GM12878 (cell line): Measurements from ENCODE around the gene MPHOSPH9. TPM values are rescaled to one million over a fixed set of nuclear protein-coding genes. Genes with fewer than 3 reads are reported as not detected.

Source experiments
- ATAC-seq: fragments of 200-7000 bp; cut with Tn5 transposase; 3 replicates; pipeline ENCODE4 v1.9.1; 2020; ENCODE audit warnings: mild to moderate bottlenecking, moderate library complexity
- BruUV-seq: library from RNA; stranded (reverse); fragments of 400-500 nt; replicated peaks from 2 replicates; lab custom pipeline; 2021; lab: Mats Ljungman, UMichigan
- CTCF ChIA-PET: fragments of 300-600 bp; sonication (Branson Sonifier 250); formaldehyde crosslinking; extraction: SDS; loops from one replicate; lab custom pipeline; 2021; ENCODE audit warnings: inconsistent platforms; lab: Yijun Ruan, JAX
- POLR2A ChIA-PET: fragments of 350-600 bp; formaldehyde crosslinking; extraction: SDS; loops from one replicate; lab custom pipeline; 2021; ENCODE audit warnings: inconsistent platforms; lab: Charles Lee
- RAD21 ChIA-PET: fragments of 300-600 bp; sonication (Branson Sonifier 250); formaldehyde crosslinking; loops from one replicate; lab custom pipeline; 2023; ENCODE audit warnings: antibody characterized with exemption; ENCODE audit not compliant: unreplicated experiment; lab: Charles Lee
- SMC1A ChIA-PET: fragments of 300-600 bp; sonication (Branson Sonifier 250); formaldehyde crosslinking; loops from one replicate; lab custom pipeline; 2023; ENCODE audit not compliant: unreplicated experiment, uncharacterized antibody; lab: Charles Lee
- DNase-seq: peaks from one replicate; pipeline ENCODE4 v3.0.0-alpha.2; 2011; ENCODE audit warnings: low read depth, low spot score
- FAIRE-seq: peaks from 3 replicates; lab custom pipeline; 2011; peaks lifted over from hg19 to GRCh38; lab: Jason Lieb, UNC
- H2AFZ ChIP-seq: 2 replicates; pipeline ENCODE4 v1.6.0; 2011; ENCODE audit warnings: low read depth, low read length, control low read depth; ENCODE audit not compliant: control insufficient read depth
- H3K27ac ChIP-seq: 2 replicates; pipeline ENCODE4 v1.5.1; 2011; ENCODE audit warnings: control low read depth; ENCODE audit not compliant: control insufficient read depth, insufficient read depth
- H3K27me3 ChIP-seq, 2 experiments: replicated peaks in 1 of 2; 2 replicates each; pipeline versions ENCODE4 v1.6.0 to v1.6.1; 2011; ENCODE audit warnings: low read length in 1 of 2; ENCODE audit not compliant: control insufficient read depth in 2 of 2, insufficient read depth in 2 of 2
- H3K36me3 ChIP-seq, 2 experiments: 2 replicates each; pipeline ENCODE4 v1.5.1; 2011; ENCODE audit warnings: low read length in 1 of 2; ENCODE audit not compliant: control insufficient read depth in 2 of 2, insufficient read depth in 2 of 2
- H3K4me1 ChIP-seq: 2 replicates; pipeline ENCODE4 v1.6.1; 2011; ENCODE audit warnings: mild to moderate bottlenecking, low read length, moderate library complexity, mixed read lengths; ENCODE audit not compliant: control insufficient read depth, insufficient read depth
- H3K4me2 ChIP-seq: 2 replicates; pipeline ENCODE4 v1.6.0; 2011; ENCODE audit warnings: control low read depth; ENCODE audit not compliant: control insufficient read depth, insufficient read depth
- H3K4me3 ChIP-seq: fragments of 200-600 bp; sonication (generic); 2 replicates; pipeline ENCODE4 v1.5.1; 2016
- H3K79me2 ChIP-seq: 2 replicates; pipeline ENCODE4 v1.6.0; 2011; ENCODE audit warnings: low read length; ENCODE audit not compliant: control insufficient read depth, insufficient read depth
- H3K9ac ChIP-seq: 2 replicates; pipeline ENCODE4 v1.8.0; 2011; ENCODE audit warnings: low read length, control low read depth, mixed read lengths; ENCODE audit not compliant: control insufficient read depth, insufficient read depth
- H3K9me3 ChIP-seq: replicated peaks from 3 replicates; pipeline ENCODE4 v1.5.1; 2011; ENCODE audit warnings: mild to moderate bottlenecking, low read length; ENCODE audit not compliant: control insufficient read depth, insufficient read depth
- H4K20me1 ChIP-seq: 2 replicates; pipeline ENCODE4 v1.6.0; 2011; ENCODE audit not compliant: control insufficient read depth, insufficient read depth
- BHLHE40 ChIP-seq, 2 experiments: fragments of 450-650 bp in 1 of 2; IDR thresholded peaks; 2 replicates each; pipeline ENCODE4 v1.6.1; 2011 to 2017; ENCODE audit warnings: low read depth in 2 of 2, borderline replicate concordance in 1 of 2, improper control_type of control experiment in 1 of 2, low read length in 1 of 2, mild to moderate bottlenecking in 1 of 2
- CBX3 ChIP-seq: fragments of 200-600 bp; sonication (generic); IDR thresholded peaks from 2 replicates; pipeline ENCODE4 v1.6.1; 2016; ENCODE audit warnings: low read depth, borderline replicate concordance
- NFIC ChIP-seq: IDR thresholded peaks from 2 replicates; pipeline ENCODE4 v1.6.1; 2012; ENCODE audit warnings: low read depth, mild to moderate bottlenecking, inconsistent platforms, low read length, moderate library complexity
- NR2C2 ChIP-seq: IDR thresholded peaks from 2 replicates; pipeline ENCODE4 v1.6.1; 2011; ENCODE audit warnings: borderline replicate concordance, low read depth; ENCODE audit not compliant: control insufficient read depth, insufficient read length
- PML ChIP-seq: IDR thresholded peaks from 2 replicates; pipeline ENCODE4 v1.6.1; 2012; ENCODE audit warnings: low read length, inconsistent platforms
- SRF ChIP-seq, 2 experiments: IDR thresholded peaks; 2 replicates each; pipeline ENCODE4 v1.6.1; 2011; ENCODE audit warnings: low read depth in 2 of 2, low read length in 2 of 2, mild to moderate bottlenecking in 1 of 2, moderate library complexity in 1 of 2
- WGBS: methylation state at CpG from one replicate; pipeline ENCODE4 v1.1.6; 2016; ENCODE audit warnings: low lambda C conversion rate; ENCODE audit not compliant: insufficient replicate concordance, insufficient coverage; ENCODE audit errors: missing lambda C conversion rate; 5-methylcytosine and 5-hydroxymethylcytosine counted together
- in situ Hi-C: fragments of 300-500 bp; cut with MboI; formaldehyde crosslinking; loops from 9 replicates; pipeline ENCODE4 v1.14.3; 2018; ENCODE audit warnings: mixed read lengths
- intact Hi-C: fragments of 100-400 bp; cut with micrococcal nuclease; formaldehyde crosslinking; loops from one replicate; pipeline ENCODE4 v1.14.2; 2022; ENCODE audit not compliant: unreplicated experiment
- polyA plus RNA-seq, 11 experiments: library from polyadenylated mRNA; depleted of rRNA in 4 of 11; unstranded in 6 of 11; stranded (reverse) in 5 of 11; fragments of >200 nt; fragmentation: Nextera tagmentation in 4 of 11; fragmentation: Illumina TruSeq in 1 of 11; extraction: Ambion mirVana in 4 of 11; extraction: Trizol in 1 of 11; gene quantifications; 1 replicate in 1 of 11; 2 replicates in 10 of 11; pipeline versions ENCODE4 v1.2.1 to v1.2.3, GENCODE V29; 2011 to 2016; ENCODE audit warnings: inconsistent platforms in 2 of 11, missing spikeins in 2 of 11, low read depth in 1 of 11
- total RNA-seq, 4 experiments: library from RNA; depleted of rRNA in 3 of 4; stranded (reverse); fragments of >200 nt in 3 of 4; fragmentation: Illumina TruSeq in 1 of 4; extraction: Trizol in 1 of 4; gene quantifications; 2 replicates each; pipeline versions ENCODE4 v1.2.1 to v1.2.3, GENCODE V29; 2013 to 2021
- TF ChIP-seq, protein P1 (sequence below): fragments of 450-650 bp; IDR thresholded peaks from 2 replicates; pipeline ENCODE4 v1.6.1; 2017; ENCODE audit warnings: borderline replicate concordance

Gene MPHOSPH9
- total and polyA plus RNA-seq, 10 of the 15 experiments (the other 5 are each of a cell fraction or from before 2014, with no cell fraction given) = 11.5 to 72.2 (median 45.7) TPM

GRCh38 chr12:123131879-123132402, 101.0 kb downstream of the MPHOSPH9 start:
- no peak; the same call in 2 of the 3 replicates for ATAC-seq
- peak overlapping the region; percentile 11 for H2AFZ ChIP-seq
- H3K27me3 ChIP-seq = no peaks in the 10 kb centered on the region
- H3K9ac ChIP-seq = no peak overlapping the region
- in situ Hi-C loops = no loop called here
- H4K20me1 ChIP-seq = no peaks in the 10 kb centered on the region
- H3K9me3 ChIP-seq = no peaks in the 10 kb centered on the region
- H3K36me3 ChIP-seq = no peaks in the 10 kb centered on the region
- no peaks in the 10 kb centered on the region for H3K79me2 ChIP-seq
- DNase-seq = no peak
- POLR2A ChIA-PET = no interaction called here
- H3K27ac ChIP-seq = no peak overlapping the region
- FAIRE-seq = no peak
- no peaks in the 10 kb centered on the region for H3K4me1 ChIP-seq
- CTCF ChIA-PET = no interaction called here
- intact Hi-C loops = no loop called here
- RAD21 ChIA-PET = no interaction called here
- no peak overlapping the region for H3K4me3 ChIP-seq
- no TSS peak for BruUV-seq
- H3K4me2 ChIP-seq = no peak overlapping the region
- SMC1A ChIA-PET = no interaction called here
- whole genome bisulfite sequencing = 30% methylated on average over 12 of the region's 12 CpGs
- TF ChIP-seq, protein P1, sequence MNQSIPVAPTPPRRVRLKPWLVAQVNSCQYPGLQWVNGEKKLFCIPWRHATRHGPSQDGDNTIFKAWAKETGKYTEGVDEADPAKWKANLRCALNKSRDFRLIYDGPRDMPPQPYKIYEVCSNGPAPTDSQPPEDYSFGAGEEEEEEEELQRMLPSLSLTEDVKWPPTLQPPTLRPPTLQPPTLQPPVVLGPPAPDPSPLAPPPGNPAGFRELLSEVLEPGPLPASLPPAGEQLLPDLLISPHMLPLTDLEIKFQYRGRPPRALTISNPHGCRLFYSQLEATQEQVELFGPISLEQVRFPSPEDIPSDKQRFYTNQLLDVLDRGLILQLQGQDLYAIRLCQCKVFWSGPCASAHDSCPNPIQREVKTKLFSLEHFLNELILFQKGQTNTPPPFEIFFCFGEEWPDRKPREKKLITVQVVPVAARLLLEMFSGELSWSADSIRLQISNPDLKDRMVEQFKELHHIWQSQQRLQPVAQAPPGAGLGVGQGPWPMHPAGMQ = no peak
- TF ChIP-seq NR2C2 (no peak), NFIC (no peak), CBX3 (no peak), PML (no peak), BHLHE40 (IDR thresholded peaks at IDR 0.05; ENCODE audit: borderline replicate concordance in 1 of 2, low read depth in 2 of 2, low read length in 1 of 2) (0 out of 4 replicates have a peak, but pooled peaks of 1 of the 2 experiments have one; percentile 4), SRF (IDR thresholded peaks at IDR 0.05; ENCODE audit: low read depth in 2 of 2, low read length in 2 of 2) (peak; percentile 63 to 78)
- TF ChIP-seq, all 136 proteins: peak for 2
